Neuron (in vitro differentiated cells): ENCODE measurements around the gene SULT2B1.
"Not testable (repeated sequence)": the region's sequence is repeated elsewhere in the genome, so short reads cannot be mapped to it uniquely, and the experiment has no call there.

ENCODE experiments used
- H2AFZ ChIP-seq: one replicate; pipeline ENCODE4 v1.6.1; 2013; ENCODE audit warnings: low read depth, mild to moderate bottlenecking, inconsistent platforms, low read length, moderate library complexity
- H3K27me3 ChIP-seq: one replicate; pipeline ENCODE4 v1.6.1; 2013; ENCODE audit warnings: low read length; ENCODE audit not compliant: insufficient read depth
- H3K36me3 ChIP-seq: one replicate; pipeline ENCODE4 v1.6.1; 2013; ENCODE audit warnings: low read length; ENCODE audit not compliant: insufficient read depth
- H3K4me1 ChIP-seq: one replicate; pipeline ENCODE4 v1.6.1; 2013; ENCODE audit warnings: low read length; ENCODE audit not compliant: insufficient read depth
- H3K4me3 ChIP-seq: 2 replicates; pipeline ENCODE4 v1.5.1; 2013; ENCODE audit warnings: mild to moderate bottlenecking, low read length, moderate library complexity
- H3K9me3 ChIP-seq: one replicate; pipeline ENCODE4 v1.6.1; 2013; ENCODE audit warnings: low read length

SULT2B1 gene

GRCh38 chr19:48538057-48538456 is 13.9 kb upstream of the SULT2B1 start:
- H3K27me3 ChIP-seq, H3K4me1 ChIP-seq, H2AFZ ChIP-seq, H3K36me3 ChIP-seq, H3K9me3 ChIP-seq, H3K4me3 ChIP-seq: not testable (repeated sequence)

DNA sequence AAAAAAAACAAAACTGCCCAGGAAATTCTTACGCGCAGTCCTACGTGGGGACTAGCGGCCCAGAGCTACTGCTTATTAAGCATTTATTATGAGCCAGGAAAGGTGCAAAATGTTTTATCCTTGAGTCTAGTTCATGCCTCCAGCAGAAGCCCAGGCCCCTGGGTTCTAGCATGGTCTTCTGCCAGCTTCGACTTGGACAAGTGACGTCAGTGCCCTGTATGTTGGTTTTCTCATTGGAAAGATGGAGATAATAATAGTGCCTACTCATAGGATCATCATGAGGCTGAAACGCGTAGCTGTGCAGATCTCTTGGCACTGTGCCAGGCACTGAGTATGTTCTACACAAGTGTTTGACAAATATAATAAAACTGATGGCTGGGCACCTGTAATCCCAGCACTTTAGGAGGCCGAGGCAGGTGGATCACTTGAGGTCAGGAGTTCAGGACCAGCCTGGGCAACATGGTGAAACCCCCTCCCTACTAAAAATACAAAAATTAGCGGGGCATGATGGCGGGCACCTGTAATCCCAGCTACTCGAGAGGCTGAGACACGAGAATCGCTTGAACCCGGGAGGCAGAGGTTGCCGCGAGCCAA is 12.4 kb upstream of the SULT2B1 start:
- no peaks in the 10 kb centered on the region for H3K9me3 ChIP-seq
- no peaks in the 10 kb centered on the region for H3K27me3 ChIP-seq
- H3K36me3 ChIP-seq, result no peaks in the 10 kb centered on the region
- no peak overlapping the region for H2AFZ ChIP-seq
- H3K4me1 ChIP-seq, result no peaks in the 10 kb centered on the region
- no peak overlapping the region for H3K4me3 ChIP-seq

DNA sequence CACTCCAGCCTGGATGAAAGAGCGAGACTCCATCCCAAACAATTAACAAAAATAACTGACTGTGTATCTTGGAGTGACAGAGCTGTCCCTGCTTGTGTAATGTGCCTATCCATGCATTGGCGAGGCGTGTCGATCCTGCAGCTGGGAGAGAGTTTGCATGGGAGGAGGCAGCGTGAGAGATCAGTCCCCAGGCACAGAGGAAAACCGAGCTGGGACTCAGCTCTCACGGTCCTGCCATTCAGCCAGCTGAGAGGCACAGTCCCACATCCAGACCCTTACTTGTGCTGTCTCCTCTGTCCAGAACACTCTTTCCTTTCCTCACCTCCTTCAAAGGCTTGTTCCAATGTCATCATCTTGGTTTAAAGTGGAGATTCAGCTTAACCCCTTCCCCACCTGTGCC is 11.9 kb upstream of the SULT2B1 start:
- Histone ChIP-seq H3K27me3 (no peaks in the 10 kb centered on the region), H2AFZ (no peak overlapping the region), H3K36me3 (no peaks in the 10 kb centered on the region), H3K9me3 (no peaks in the 10 kb centered on the region), H3K4me1 (no peaks in the 10 kb centered on the region), H3K4me3 (no peak overlapping the region)

DNA sequence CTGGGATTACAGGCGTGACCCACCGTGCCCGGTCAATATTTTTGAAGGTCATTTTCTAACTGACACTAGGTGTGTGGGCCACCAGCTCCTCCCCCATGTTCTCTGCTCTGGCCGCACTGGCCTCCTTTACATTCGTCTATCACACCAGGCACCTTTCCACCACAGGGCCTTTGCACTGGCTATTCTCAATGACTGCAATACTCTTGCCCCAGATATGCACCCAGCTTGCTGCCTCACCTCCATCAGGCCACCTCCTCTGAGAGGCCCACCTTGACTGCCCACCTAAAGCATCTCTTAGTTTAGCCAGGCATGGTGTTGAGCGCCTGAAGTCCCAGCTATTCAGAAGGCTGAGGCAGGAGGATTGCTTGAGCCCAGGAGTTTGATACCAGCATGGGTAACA is 10.2 kb upstream of the SULT2B1 start:
- Histone ChIP-seq H3K36me3 (no peaks in the 10 kb centered on the region), H3K9me3 (no peaks in the 10 kb centered on the region), H3K4me3 (no peak overlapping the region), H2AFZ (no peak overlapping the region), H3K4me1 (no peaks in the 10 kb centered on the region), H3K27me3 (no peaks in the 10 kb centered on the region)

GRCh38 chr19:48543121-48543710 is 8.8 kb upstream of the SULT2B1 start:
- Histone ChIP-seq H2AFZ (no peak overlapping the region), H3K4me1 (no peaks in the 10 kb centered on the region), H3K27me3 (no peaks in the 10 kb centered on the region), H3K4me3 (no peak overlapping the region), H3K9me3 (no peaks in the 10 kb centered on the region), H3K36me3 (no peaks in the 10 kb centered on the region)

DNA sequence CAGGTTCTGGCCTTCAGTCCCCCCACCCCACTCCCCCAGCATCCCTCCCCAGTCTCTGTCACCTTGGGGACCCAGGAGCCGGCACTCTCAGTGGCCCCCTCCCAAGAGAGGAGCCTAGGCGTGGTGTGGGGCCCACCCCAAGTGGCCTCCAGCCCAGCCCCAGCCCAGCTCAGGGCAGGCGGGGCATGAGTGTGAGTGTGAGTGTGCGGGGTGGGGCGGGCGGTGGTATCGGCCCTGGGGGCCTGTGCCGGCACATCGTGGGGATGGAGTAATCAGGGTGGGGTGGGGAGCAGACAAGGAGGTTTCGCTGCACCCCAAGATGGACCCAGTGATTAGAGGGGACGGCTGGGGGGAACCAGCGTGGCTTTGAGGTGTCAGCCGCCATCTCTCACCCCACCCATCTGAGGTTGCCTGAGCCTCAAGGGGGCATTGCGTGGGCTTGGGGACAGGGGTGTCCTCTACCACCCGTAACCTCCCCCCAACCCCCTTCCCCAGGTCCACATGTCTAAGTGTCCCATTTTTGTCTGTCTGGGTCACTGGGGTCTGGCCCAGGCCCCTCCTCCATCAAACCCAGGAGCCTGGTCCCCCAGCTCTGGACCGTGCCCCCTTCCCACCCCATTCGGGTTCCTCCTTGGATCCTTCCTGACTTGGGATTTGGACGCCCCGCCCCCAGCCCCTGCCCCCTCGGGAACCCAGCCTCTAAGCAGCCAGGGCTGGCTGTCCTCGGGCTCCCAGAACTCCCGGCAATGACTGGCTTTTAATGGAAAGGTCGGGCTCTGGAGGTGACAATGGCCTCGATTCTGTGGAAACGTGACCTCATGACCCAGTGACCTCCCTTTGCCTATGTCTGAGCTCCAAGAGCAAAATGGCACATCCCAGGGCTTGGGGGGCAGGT is 6.9 kb upstream of the SULT2B1 start:
- no peaks in the 10 kb centered on the region for H3K36me3 ChIP-seq
- no peaks in the 10 kb centered on the region for H3K9me3 ChIP-seq
- H3K4me1 ChIP-seq, result no peaks in the 10 kb centered on the region
- no peak overlapping the region for H3K4me3 ChIP-seq
- no peak overlapping the region for H2AFZ ChIP-seq
- H3K27me3 ChIP-seq, result peaks cover 3% of the 10 kb centered on the region

DNA sequence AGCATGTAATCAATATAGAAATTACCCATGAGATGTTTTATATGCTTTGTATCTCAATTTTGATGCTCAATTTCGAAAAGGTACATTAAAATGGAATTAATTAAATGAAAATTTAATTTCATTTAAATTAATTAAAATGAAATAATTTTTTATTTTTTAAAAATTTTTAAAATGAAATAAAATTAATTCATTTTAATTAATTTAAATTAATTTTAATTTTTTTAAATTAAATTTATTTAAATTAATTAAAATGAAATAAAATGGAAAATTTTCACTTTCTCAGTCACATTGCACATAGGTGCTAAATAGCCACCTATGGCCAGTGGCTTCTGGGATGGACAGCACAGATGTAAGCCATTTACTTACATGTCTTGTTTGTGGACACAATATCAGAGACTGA is 4.2 kb upstream of the SULT2B1 start:
- H3K27me3 ChIP-seq, result peaks cover 8% of the 10 kb centered on the region
- no peak overlapping the region for H3K4me3 ChIP-seq
- no peaks in the 10 kb centered on the region for H3K9me3 ChIP-seq
- no peak overlapping the region for H2AFZ ChIP-seq
- H3K36me3 ChIP-seq, result no peaks in the 10 kb centered on the region
- H3K4me1 ChIP-seq, result no peaks in the 10 kb centered on the region

DNA sequence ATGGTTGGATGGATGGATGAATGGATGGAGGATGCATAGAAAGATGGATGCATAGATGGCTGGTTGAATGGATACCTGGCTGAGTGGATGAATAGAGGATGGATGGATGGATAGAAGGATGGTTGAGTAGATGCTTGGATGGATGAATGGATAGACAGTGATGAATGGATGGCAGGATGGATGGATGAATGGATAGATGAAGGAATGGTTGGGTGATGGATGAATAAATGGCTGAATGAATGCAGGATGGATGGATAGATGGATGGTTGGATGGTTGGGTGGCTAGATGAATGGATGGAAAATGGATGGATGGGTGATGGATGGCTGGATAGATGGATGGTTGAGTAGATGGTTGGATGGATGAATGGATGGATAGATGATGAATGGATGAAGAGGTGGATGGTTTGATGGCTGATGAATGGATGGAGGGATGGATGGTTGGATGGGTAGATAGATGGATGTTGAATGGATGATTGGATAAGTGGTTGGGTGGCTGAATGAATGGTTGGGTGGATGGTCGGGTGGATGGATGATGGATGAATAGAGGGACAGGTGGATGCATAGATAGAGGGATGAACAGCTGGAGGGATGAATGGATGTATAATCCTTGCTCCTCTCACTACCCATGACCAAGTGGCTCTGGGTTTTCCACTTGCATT is 3.6 kb upstream of the SULT2B1 start:
- peaks cover 8% of the 10 kb centered on the region for H3K27me3 ChIP-seq
- H3K4me3 ChIP-seq, result no peak overlapping the region
- no peak overlapping the region for H2AFZ ChIP-seq
- no peaks in the 10 kb centered on the region for H3K36me3 ChIP-seq
- H3K4me1 ChIP-seq, result no peaks in the 10 kb centered on the region
- H3K9me3 ChIP-seq, result no peaks in the 10 kb centered on the region

DNA sequence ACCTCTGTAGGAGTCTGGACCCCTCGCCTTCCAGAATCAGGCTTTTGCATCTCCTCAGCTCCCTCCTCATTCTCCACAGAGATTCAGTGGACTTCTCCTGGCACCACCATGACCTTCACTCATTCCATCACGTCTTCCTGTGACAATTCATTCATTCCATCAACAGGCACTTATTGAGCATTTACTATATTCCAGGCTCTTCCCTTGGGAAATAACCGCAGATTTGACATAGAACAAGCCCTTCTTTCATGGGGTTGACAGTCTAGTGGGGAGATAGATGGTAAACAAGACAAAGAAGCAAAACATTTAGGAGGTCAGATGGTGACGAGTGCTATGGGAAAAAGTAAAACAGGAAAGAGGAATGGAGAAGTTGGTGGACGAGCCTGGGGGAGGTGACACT is 2.6 kb upstream of the SULT2B1 start:
- H3K4me1 ChIP-seq, result peaks cover 7% of the 10 kb centered on the region
- no peaks in the 10 kb centered on the region for H3K9me3 ChIP-seq
- H3K36me3 ChIP-seq, result no peaks in the 10 kb centered on the region
- no peak overlapping the region for H2AFZ ChIP-seq
- peaks cover 8% of the 10 kb centered on the region for H3K27me3 ChIP-seq
- no peak overlapping the region for H3K4me3 ChIP-seq

DNA sequence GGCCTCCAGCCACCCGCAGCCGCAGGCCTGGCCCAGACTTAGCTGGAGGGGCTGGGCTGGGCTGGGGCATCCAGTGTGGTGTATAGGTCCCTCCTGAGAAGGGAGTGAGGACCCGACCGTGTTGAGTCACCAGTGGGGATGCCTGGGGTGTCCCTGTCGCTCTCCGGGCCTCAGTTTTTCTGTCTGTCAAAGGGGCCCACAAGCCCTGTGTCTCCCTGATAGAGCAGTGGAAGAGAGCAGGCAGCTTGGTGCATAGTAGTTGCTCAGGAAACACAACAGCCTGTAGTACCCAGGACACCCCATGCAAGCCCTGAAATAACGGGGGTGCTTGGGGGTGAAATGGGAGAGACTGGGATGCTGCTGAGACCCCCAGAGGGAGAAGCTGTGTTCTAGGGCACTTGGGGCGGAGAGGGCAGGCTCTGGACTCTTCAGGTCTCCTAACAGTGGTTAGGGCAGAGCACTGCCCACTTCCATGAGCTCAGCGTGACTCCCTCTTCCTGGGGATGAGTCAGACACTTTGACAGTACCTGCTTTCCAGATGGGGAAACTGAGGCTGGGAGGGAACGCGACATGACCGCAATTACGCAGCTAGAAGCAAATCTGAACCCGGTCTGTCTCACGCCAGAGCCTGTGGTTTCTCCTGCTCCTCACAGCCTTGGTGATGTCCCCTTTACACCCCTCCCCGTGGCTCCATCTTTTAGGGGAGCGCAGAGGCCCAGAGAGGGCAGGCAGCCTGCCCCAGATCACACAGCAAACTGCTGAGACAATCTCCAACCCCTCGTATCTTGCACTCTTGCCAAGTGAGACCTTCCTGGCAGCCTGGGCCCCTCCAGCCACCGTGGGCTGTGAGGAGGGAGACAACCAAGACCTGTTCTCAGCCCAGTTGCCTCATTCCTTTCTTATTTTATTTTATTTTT is 692 bp downstream of the SULT2B1 start:
- Histone ChIP-seq H3K4me3 (no peak overlapping the region), H2AFZ (no peak overlapping the region), H3K9me3 (no peaks in the 10 kb centered on the region), H3K27me3 (peaks cover 8% of the 10 kb centered on the region), H3K4me1 (peaks cover 7% of the 10 kb centered on the region), H3K36me3 (no peaks in the 10 kb centered on the region)

- Histone ChIP-seq H3K4me1 (peaks cover 7% of the 10 kb centered on the region), H3K36me3 (no peaks in the 10 kb centered on the region), H2AFZ (no peak overlapping the region), H3K27me3 (peaks cover 8% of the 10 kb centered on the region), H3K9me3 (no peaks in the 10 kb centered on the region), H3K4me3 (no peak overlapping the region)
These were observed 1.9 kb downstream of the SULT2B1 start for GRCh38 chr19:48553676-48554384.
